Measurements from ENCODE around the gene PCLO.
"Not testable (repeated sequence)": the region's sequence is repeated elsewhere in the genome, so short reads cannot be mapped to it uniquely, and the experiment has no call there.

PCLO gene

GRCh38 chr7:82953324-82954027 lies 209.2 kb downstream of the PCLO start:
- DNase-seq, result no peak

- no peak for DNase-seq
These were observed 212.2 kb downstream of the PCLO start for GRCh38 chr7:82950436-82950835.

GRCh38 chr7:82945480-82945879 lies 217.2 kb downstream of the PCLO start:
- DNase-seq, result no peak

GRCh38 chr7:82945056-82945455 lies 217.6 kb downstream of the PCLO start:
- no peak for DNase-seq

- DNase-seq, result no peak
These were observed 230.2 kb downstream of the PCLO start for GRCh38 chr7:82932516-82932915.

- DNase-seq, result no peak
These were observed 236.2 kb downstream of the PCLO start for GRCh38 chr7:82926477-82926876.

GRCh38 chr7:82925331-82925730 lies 237.4 kb downstream of the PCLO start:
- DNase-seq, result no peak

- no peak for DNase-seq
These were observed 256.2 kb downstream of the PCLO start for GRCh38 chr7:82906502-82906901.

- DNase-seq, result no peak
These were observed 257.8 kb downstream of the PCLO start for GRCh38 chr7:82904871-82905270.

GRCh38 chr7:82901098-82901497 lies 261.6 kb downstream of the PCLO start:
- DNase-seq, result not testable (repeated sequence)

GRCh38 chr7:82897500-82897899 lies 265.2 kb downstream of the PCLO start:
- DNase-seq, result no peak

GRCh38 chr7:82894341-82894740 lies 268.3 kb downstream of the PCLO start:
- DNase-seq, result not testable (repeated sequence)

- DNase-seq, result no peak
These were observed 276.4 kb downstream of the PCLO start for GRCh38 chr7:82886324-82886723.

GRCh38 chr7:82865856-82866255 lies 296.8 kb downstream of the PCLO start:
- no peak for DNase-seq

GRCh38 chr7:82859106-82859850 lies 303.4 kb downstream of the PCLO start:
- no peak for DNase-seq

- no peak for DNase-seq
These were observed 311.6 kb downstream of the PCLO start for GRCh38 chr7:82851121-82851520.

GRCh38 chr7:82841828-82842227 lies 320.9 kb downstream of the PCLO start:
- DNase-seq, result no peak

GRCh38 chr7:82840061-82840460 lies 322.6 kb downstream of the PCLO start:
- DNase-seq, result no peak

GRCh38 chr7:82839555-82839954 lies 323.1 kb downstream of the PCLO start:
- no peak for DNase-seq

- DNase-seq, result no peak
These were observed 323.6 kb downstream of the PCLO start for GRCh38 chr7:82839063-82839462.

- DNase-seq, result no peak
These were observed 324.4 kb downstream of the PCLO start for GRCh38 chr7:82838314-82838713.

GRCh38 chr7:82823073-82823472 lies 339.6 kb downstream of the PCLO start:
- DNase-seq, result no peak

GRCh38 chr7:82821037-82821436 lies 341.6 kb downstream of the PCLO start:
- DNase-seq, result no peak

- no peak for DNase-seq
These were observed 344.5 kb downstream of the PCLO start for GRCh38 chr7:82818171-82818570.

GRCh38 chr7:82816272-82816671 lies 346.4 kb downstream of the PCLO start:
- no peak for DNase-seq

Data from activated T-cell treated with anti-CD3 and anti-CD28 coated beads for 4 hours (primary cell).